Measurements from ENCODE around the gene DPH7.

- no peak for TF ChIP-seq EZH2phosphoT487 (IDR thresholded peaks at IDR 0.05; ENCODE audit: insufficient read depth, low read depth)
- TF ChIP-seq EZH2 (IDR thresholded peaks at IDR 0.05; ENCODE audit: insufficient read depth, poor library complexity, severe bottlenecking) = no peak
Measured at GRCh38 chr9:137515338-137515724, 63.4 kb downstream of the DPH7 start.
